Subcutaneous abdominal adipose tissue (tissue), 5 donors: ENCODE data around the gene LDLR.

Experiments
- H3K27ac ChIP-seq: one replicate; pipeline ENCODE4 v1.7.0; 2013; ENCODE audit warnings: low read depth, mild to moderate bottlenecking, inconsistent platforms, low read length, moderate library complexity
- H3K27me3 ChIP-seq, 5 donors: one replicate each; pipeline ENCODE4 v1.7.0; 2013; ENCODE audit warnings: low read length in 5 of 5, inconsistent platforms in 1 of 5; ENCODE audit not compliant: control insufficient read depth in 5 of 5, insufficient read depth in 4 of 5
- H3K36me3 ChIP-seq, 5 donors: one replicate each; pipeline ENCODE4 v1.7.0; 2013; ENCODE audit warnings: low read length in 5 of 5; ENCODE audit not compliant: control insufficient read depth in 5 of 5, insufficient read depth in 5 of 5
- H3K4me1 ChIP-seq, 5 donors: one replicate each; pipeline ENCODE4 v1.7.0; 2013; ENCODE audit warnings: low read length in 5 of 5, mild to moderate bottlenecking in 3 of 5, moderate library complexity in 1 of 5; ENCODE audit not compliant: control insufficient read depth in 5 of 5, insufficient read depth in 5 of 5
- H3K4me3 ChIP-seq, 5 donors: one replicate each; pipeline ENCODE4 v1.7.0; 2013; ENCODE audit warnings: low read length in 5 of 5, low read depth in 1 of 5
- H3K9ac ChIP-seq, 5 donors: one replicate each; pipeline ENCODE4 v1.7.0; 2013; ENCODE audit warnings: low read length in 5 of 5, mild to moderate bottlenecking in 4 of 5, moderate library complexity in 3 of 5
- H3K9me3 ChIP-seq, 5 donors: one replicate each; pipeline ENCODE4 v1.7.0; 2013; ENCODE audit warnings: low read length in 5 of 5; ENCODE audit not compliant: control insufficient read depth in 5 of 5
- donor health status: healthy.
- donor health status: healthy.
- donor health status: healthy.
- donor health status: healthy.
- donor health status: healthy.

The LDLR gene

GRCh38 chr19:11166281-11167142, 77.2 kb downstream of the LDLR start:
- Histone ChIP-seq H3K9ac (peak overlapping the region in 2 of 5 donors; percentile 24 to 59), H3K27me3 (no peaks in the 10 kb centered on the region), H3K4me3 (peak overlapping the region in 1 of 5 donors; percentile 6), H3K4me1 (peaks cover 16 to 43% (median 38%) of the 10 kb centered on the region in 5 donors), H3K36me3 (peaks cover 0 to 53% (median 40%) of the 10 kb centered on the region in 5 donors), H3K9me3 (no peaks in the 10 kb centered on the region), H3K27ac (peak overlapping the region; percentile 94)

- Histone ChIP-seq H3K27ac (peak overlapping the region; percentile 37), H3K4me3 (no peak overlapping the region), H3K9me3 (no peaks in the 10 kb centered on the region), H3K4me1 (peaks cover 19 to 51% (median 41%) of the 10 kb centered on the region in 5 donors), H3K27me3 (no peaks in the 10 kb centered on the region), H3K36me3 (peaks cover 0 to 66% (median 55%) of the 10 kb centered on the region in 5 donors), H3K9ac (no peak overlapping the region)
Observed at GRCh38 chr19:11168568-11168967, 79.3 kb downstream of the LDLR start.

- Histone ChIP-seq H3K36me3 (peaks cover 0 to 77% (median 69%) of the 10 kb centered on the region in 5 donors), H3K27ac (peak overlapping the region; percentile 41), H3K4me3 (no peak overlapping the region), H3K4me1 (peaks cover 12 to 39% (median 32%) of the 10 kb centered on the region in 5 donors), H3K9me3 (no peaks in the 10 kb centered on the region), H3K9ac (peak overlapping the region in 1 of 5 donors; percentile 20), H3K27me3 (no peaks in the 10 kb centered on the region)
Observed at GRCh38 chr19:11169896-11170678, 80.8 kb downstream of the LDLR start.

- H3K27ac ChIP-seq, result peak overlapping the region; percentile 41
- no peak overlapping the region for H3K4me3 ChIP-seq
- peaks cover 7 to 29% (median 21%) of the 10 kb centered on the region in 5 donors for H3K4me1 ChIP-seq
- H3K27me3 ChIP-seq, result no peaks in the 10 kb centered on the region
- H3K9me3 ChIP-seq, result no peaks in the 10 kb centered on the region
- H3K9ac ChIP-seq, result no peak overlapping the region
- H3K36me3 ChIP-seq, result peaks cover 0 to 84% (median 71%) of the 10 kb centered on the region in 5 donors
Observed at GRCh38 chr19:11171144-11171543, 81.9 kb downstream of the LDLR start.

GRCh38 chr19:11172576-11172975, 83.3 kb downstream of the LDLR start:
- peaks cover 0 to 89% (median 76%) of the 10 kb centered on the region in 5 donors for H3K36me3 ChIP-seq
- H3K9me3 ChIP-seq, result no peaks in the 10 kb centered on the region
- H3K27me3 ChIP-seq, result no peaks in the 10 kb centered on the region
- peak overlapping the region in 1 of 5 donors; percentile 26 for H3K9ac ChIP-seq
- H3K4me1 ChIP-seq, result peaks cover 3 to 21% (median 14%) of the 10 kb centered on the region in 5 donors
- H3K27ac ChIP-seq, result peak overlapping the region; percentile 50
- no peak overlapping the region for H3K4me3 ChIP-seq

- peaks cover 0 to 88% (median 76%) of the 10 kb centered on the region in 5 donors for H3K36me3 ChIP-seq
- H3K4me3 ChIP-seq, result no peak overlapping the region
- no peaks in the 10 kb centered on the region for H3K27me3 ChIP-seq
- H3K9ac ChIP-seq, result no peak overlapping the region
- H3K9me3 ChIP-seq, result no peaks in the 10 kb centered on the region
- no peak overlapping the region for H3K27ac ChIP-seq
- H3K4me1 ChIP-seq, result peaks cover 3 to 22% (median 16%) of the 10 kb centered on the region in 5 donors
Observed at GRCh38 chr19:11173516-11174155, 84.4 kb downstream of the LDLR start.

GRCh38 chr19:11174336-11174735, 85.1 kb downstream of the LDLR start:
- H3K4me1 ChIP-seq, result peaks cover 3 to 25% (median 18%) of the 10 kb centered on the region in 5 donors
- no peaks in the 10 kb centered on the region for H3K9me3 ChIP-seq
- H3K36me3 ChIP-seq, result peaks cover 0 to 84% (median 71%) of the 10 kb centered on the region in 5 donors
- no peak overlapping the region for H3K9ac ChIP-seq
- no peak overlapping the region for H3K27ac ChIP-seq
- H3K27me3 ChIP-seq, result no peaks in the 10 kb centered on the region
- no peak overlapping the region for H3K4me3 ChIP-seq

GRCh38 chr19:11175920-11176319, 86.7 kb downstream of the LDLR start:
- no peak overlapping the region for H3K9ac ChIP-seq
- H3K36me3 ChIP-seq, result peaks cover 0 to 68% (median 64%) of the 10 kb centered on the region in 5 donors
- H3K27me3 ChIP-seq, result no peaks in the 10 kb centered on the region
- H3K4me1 ChIP-seq, result peaks cover 10 to 29% (median 23%) of the 10 kb centered on the region in 5 donors
- no peak overlapping the region for H3K27ac ChIP-seq
- no peaks in the 10 kb centered on the region for H3K9me3 ChIP-seq
- no peak overlapping the region for H3K4me3 ChIP-seq

- H3K9ac ChIP-seq, result no peak overlapping the region
Observed at GRCh38 chr19:11176466-11177193, 87.4 kb downstream of the LDLR start.

More at GRCh38 chr19:11176466-11177193, 87.4 kb downstream of the LDLR start:
- no peak overlapping the region for H3K4me3 ChIP-seq
- H3K27me3 ChIP-seq, result no peaks in the 10 kb centered on the region
- H3K36me3 ChIP-seq, result peaks cover 0 to 70% (median 64%) of the 10 kb centered on the region in 5 donors
- peaks cover 10 to 31% (median 21%) of the 10 kb centered on the region in 5 donors for H3K4me1 ChIP-seq
- H3K27ac ChIP-seq, result no peak overlapping the region
- no peaks in the 10 kb centered on the region for H3K9me3 ChIP-seq
